AG09319 (cell line): ENCODE data around the gene FAM187B.

Source experiments
- DNase-seq: peaks from one replicate; pipeline ENCODE4 v3.0.0-alpha.2; 2010; ENCODE audit warnings: low read depth; ENCODE audit errors: extremely low read depth
- CTCF ChIP-seq: IDR thresholded peaks from 2 replicates; pipeline ENCODE4 v1.5.1; 2011; ENCODE audit warnings: low read depth, mild to moderate bottlenecking, inconsistent platforms, low read length, moderate library complexity

The FAM187B gene

GRCh38 chr19:35265900-35266519 lies 37.5 kb upstream of the FAM187B start:
- DNase-seq: no peak
- no peak for TF ChIP-seq CTCF

GRCh38 chr19:35265126-35265899 lies 36.8 kb upstream of the FAM187B start:
- DNase-seq: no peak
- TF ChIP-seq CTCF: no peak

- DNase-seq: no peak
- TF ChIP-seq CTCF: no peak
Observed at GRCh38 chr19:35264268-35265125, 36.0 kb upstream of the FAM187B start.

- no peak for TF ChIP-seq CTCF
- DNase-seq: no peak
Observed at GRCh38 chr19:35262101-35262761, 33.7 kb upstream of the FAM187B start.

- no peak for DNase-seq
- no peak for TF ChIP-seq CTCF
Observed at GRCh38 chr19:35261356-35262100, 33.0 kb upstream of the FAM187B start.

GRCh38 chr19:35260694-35261304 lies 32.3 kb upstream of the FAM187B start:
- DNase-seq: no peak
- no peak for TF ChIP-seq CTCF
